Activated CD4-positive, CD25-positive, alpha-beta regulatory T cell treated with anti-CD3 and anti-CD28 coated beads, Interleukin-2, amount 50 U/mL, for 72 hours (primary cell): ENCODE measurements around the gene DHRSX.
"Not testable (repeated sequence)": the region's sequence is repeated elsewhere in the genome, so short reads cannot be mapped to it uniquely, and the experiment has no call there.

ENCODE experiments used
- DNase-seq: peaks from one replicate; pipeline ENCODE4 v3.0.0; 2021

DHRSX gene

DNA sequence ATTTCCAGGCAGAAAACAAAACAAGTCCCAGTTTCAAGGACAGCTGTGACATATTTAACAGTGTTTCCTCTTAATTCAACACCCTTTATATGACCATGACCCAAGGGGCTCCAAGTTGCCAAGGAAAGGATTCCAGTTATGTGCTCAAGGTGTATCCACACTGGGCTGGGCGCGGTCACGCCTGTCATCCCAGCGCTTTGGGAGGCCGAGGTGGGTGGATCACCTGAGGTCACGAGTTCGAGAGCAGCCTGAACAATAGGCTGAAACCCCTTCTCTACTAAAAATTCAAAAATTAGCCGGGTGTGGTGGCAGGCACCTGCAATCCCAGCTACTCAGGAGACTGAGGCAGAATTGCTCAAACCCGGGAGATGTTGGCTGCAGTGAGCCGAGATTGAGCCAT is 29.6 kb downstream of the DHRSX start:
- DNase-seq: not testable (repeated sequence)

DNA sequence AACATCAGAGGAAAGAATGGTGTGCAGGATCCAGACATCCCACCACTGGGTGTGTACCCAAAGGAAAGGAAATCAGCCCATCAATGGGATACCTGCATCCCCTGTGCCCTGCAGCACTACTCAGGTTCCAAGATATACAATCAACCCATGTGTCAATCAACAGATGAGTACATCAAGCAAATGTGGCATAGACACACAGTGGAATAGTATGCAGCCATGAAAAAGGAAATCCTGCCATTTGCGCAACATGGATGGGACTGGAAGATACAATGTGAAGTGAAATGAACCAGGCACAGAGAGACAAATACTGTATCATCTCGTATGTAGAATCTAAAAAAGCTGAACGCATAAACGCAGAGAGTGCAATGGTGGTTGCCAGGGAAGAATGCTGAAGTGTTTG is 30.9 kb downstream of the DHRSX start:
- not testable (repeated sequence) for DNase-seq

DNA sequence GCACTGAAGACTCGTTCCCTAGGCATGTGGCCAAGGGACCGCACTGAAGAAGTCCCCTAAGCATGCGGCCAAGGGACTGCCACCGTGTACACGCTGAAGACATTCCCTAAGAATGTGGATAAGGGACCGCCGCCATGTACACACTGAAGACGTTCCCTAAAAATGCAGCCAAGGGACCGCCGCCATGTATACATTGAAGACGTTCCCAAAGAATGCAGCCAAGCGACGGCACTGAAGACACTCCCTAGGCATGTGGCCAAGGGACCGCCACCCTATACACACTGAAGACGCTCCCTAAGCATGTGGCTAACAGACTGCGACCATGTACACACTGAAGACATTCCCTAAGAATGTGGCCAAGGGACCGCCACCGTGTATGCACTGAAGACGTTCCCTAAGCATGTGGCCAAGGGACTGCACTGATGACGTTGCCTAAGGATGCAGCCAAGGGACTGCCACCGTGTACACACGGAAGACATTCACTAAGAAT is 31.5 kb downstream of the DHRSX start:
- DNase-seq: no peak

DNA sequence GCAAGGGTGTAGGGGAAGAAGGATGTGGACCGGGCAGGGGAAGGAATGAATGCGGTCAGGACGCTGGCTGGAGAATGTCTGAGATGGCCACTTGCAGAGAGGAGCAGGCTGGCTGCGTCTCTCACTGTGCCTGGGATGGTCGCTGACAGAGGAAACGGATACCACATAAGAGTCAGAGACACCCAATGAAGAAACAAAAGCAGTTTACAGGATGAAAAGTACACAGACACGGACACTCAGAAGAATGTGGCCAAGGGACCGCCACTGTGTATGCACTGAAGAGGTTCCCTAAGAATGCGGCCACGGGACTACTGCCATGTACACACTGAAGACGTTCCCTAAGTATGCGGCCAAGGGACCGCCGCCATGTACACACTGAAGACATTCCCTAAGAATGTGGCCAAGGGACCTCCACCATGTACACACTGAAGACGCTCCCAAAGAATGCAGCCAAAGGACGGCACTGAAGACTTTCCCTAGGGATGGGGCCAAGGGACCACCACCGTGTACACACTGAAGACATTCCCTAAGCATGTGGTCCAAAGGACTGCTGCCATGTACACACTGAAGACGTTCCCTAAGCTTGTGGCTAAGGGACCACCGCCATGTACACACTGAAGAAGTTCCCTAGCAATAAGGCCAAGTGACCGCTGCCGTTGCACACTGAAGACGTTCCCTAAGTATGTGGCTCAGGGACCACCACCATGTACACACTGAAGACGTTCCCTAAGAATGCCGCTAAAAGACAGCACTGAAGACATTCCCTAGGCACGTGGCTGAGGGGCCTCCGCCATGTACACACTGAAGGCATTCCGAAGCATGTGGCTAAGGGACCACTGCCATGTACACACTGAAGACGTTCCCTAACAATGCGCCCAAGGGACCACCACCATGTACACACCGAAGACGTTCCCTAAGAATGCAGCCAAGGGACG is 32.2 kb downstream of the DHRSX start:
- DNase-seq: no peak

DNA sequence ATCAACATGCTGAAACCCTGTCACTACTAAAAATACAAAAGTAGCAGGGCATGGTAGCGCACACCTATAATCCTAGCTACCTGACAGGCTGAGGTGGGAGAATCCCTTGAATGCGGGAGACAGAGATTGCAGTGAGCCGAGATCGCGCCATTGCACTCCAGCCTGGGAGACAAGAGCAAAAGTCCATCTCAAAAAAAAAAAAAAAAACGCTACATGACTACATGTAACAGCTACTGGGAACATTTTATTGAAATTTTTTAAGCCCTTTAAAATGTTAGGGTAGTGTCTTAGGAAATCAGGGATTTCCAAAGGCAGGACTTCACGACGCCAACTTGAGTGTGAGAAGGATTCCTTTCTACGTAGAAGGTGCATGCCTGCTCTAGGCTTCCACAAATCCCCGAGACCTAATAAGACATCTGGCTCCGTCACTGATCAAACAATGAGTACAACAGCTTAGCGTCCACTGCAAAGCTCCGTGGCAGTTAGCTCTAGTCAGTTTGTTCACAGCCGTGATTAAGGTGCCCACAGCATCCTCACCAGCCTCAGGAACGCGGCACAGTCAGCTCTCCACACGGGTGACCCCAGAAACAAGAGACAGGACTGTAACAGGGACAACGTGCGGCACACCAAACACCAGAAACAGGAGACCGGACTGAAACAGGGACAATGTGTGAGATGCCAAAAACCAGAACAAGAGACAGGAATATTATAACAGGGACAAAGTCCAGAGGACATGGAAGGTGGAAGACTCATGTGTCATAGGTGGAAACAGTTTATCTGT is 33.7 kb downstream of the DHRSX start:
- no peak for DNase-seq

DNA sequence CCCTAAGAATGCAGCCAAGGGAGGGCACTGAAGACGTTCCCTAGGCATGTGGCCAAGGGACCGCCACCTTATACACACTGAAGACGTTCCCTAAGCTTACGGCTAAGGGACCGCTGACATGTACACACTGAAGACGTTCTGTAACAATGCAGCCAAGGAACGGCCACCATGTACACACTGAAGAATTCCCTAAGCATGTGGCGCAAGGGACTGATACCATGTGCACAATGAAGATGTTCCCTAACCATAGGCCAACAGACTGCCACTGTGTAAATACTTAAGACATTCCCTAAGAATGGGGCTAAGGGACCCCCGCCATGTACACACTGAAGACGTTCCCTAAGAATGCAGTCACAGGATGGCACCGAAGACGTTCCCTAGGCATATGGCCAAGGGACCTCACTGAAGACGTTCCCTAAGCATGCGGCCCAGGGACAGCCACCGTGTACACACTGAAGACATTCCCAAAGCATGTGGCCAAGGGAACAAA is 36.1 kb downstream of the DHRSX start:
- DNase-seq: no peak

DNA sequence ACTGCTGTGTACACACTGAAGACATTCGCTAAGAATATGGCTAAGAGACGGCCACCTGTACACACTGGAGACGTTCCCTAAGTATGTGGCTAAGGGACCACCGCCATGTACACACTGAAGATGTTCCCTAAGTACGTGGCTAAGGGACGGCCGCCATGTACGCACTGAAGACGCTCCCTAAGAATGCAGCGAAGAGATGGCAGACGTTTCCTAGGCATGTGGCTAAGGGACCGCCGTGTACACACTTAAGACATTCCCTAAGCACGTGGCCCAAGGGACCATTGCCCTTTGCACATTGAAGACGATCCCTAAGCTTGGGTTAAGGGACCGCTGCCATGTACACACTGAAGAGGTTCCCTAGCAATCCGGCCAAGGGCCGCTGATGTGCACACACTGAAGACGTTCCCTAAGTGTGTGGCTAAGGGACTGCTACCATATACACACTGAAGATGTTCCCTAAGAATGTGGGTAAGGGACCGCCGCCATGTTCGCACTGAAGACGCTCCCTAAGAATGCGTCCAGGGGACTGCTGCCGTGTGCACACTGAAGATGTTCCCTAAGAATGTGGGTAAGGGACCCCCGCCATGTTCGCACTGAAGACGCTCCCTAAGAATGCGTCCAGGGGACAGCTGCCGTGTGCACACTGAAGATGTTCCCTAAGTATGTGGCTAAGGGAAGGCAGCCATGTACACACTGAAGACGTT is 36.7 kb downstream of the DHRSX start:
- DNase-seq: no peak

DNA sequence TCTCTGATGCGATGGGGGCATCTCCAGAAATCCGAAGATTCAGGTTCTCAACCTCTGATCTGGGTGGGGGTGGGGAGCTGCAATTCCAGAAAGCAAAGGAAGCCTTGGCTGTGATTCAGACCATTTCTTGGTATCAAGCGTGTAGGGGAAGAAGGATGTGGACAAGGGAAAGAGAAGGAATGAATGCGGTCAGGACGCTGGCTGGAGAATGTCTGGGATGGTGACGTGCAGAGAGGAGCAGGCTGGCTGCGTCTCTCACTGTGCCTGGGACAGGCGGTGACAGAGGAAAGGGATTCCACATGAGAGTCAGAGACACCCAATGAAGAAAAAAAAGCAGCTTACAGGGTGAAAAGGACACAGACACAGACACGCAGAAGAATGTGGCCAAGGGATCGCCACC is 37.3 kb downstream of the DHRSX start:
- DNase-seq: not testable (repeated sequence)

DNA sequence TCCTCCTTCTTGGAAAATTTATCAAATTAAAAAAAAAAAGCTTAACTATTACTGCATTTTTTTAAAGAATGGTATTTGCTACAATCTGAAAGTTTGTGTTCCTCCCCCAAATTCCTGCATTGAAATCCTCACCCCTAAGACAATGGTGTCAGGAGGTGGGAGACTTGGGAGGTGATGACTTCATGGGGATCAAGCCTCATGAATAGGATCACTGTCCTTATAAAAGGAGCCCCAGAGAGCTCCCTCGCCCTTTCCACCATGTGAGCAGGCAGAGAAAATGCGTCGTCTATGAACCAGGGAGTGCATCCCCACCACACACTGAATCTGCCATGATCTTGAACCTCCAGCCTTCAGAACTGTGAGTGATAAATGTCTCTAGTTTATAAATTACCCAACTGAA is 38.0 kb downstream of the DHRSX start:
- DNase-seq: no peak

DNA sequence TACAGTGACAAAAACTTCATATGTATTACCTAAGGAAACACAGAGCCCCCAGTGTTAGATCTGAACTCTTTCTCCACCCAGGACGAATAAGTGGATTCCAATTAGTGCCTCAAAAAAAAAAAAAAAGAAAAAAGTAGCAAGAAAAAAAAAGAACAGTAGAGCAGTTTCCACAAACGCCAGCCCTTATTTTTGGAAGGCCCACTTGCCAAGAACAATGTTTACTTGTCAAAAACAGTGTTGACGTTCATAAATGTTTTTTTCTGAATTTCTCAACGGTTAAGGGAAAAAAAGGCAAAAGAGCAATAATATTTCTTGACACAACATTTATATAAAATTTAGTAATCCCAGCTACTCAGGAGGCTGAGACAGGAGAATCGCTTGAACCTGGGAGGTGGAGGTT is 38.7 kb downstream of the DHRSX start:
- DNase-seq: no peak

DNA sequence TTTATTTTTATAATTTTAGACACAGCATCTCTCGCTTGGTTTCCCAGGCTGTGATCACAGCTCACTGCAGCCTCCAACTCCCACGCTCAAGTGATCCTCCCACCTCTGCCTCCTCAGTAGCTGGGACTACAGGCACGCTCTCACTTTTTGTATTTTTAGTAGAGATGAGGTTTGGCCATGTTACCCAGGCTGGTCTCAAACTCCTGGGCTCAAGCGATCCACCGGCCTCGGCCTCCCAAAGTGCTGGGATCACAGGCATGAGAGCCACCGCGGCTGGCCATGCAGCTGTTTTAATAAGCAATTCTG is 39.1 kb downstream of the DHRSX start:
- DNase-seq: no peak

DNA sequence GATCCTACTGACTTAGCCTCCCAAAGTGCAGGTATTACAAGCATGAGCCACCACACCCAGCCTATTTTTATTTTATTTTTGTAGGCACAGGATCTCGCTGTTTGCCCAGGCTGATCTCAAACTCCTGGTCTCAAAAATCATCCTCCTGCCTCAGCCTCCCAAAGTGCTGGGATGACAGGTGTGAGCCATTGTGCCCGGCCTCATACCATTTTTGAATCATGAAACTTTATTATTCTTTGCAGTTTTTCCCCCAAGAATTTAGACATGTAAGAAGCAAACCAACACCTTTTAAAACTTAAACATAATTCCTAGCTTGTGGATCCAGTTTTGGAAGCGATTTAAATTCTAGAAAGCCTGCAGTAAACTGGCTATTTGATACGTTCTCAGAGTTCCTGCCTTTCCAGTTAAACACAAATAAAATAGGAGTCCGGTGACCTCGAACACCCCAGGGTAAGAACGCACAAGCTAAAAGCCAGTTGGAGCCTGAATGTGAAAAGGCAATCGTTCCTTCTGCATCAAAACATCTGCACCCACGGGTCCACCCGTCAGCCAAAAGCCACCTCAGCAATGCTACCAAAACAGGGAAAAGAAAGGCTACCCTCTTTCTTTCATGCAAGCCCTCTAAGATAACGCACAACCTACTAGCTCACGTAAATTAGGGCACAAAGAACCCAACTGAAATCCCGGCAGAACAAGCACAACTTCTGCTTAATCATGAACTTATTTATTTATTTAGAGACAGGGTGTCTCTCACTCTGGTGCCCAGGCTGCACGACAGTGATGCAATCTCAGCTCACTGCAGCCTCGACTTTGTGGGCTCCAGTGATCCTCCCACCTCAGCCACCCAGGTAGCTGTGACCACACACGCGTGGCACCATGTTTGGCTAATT is 39.7 kb downstream of the DHRSX start:
- not testable (repeated sequence) for DNase-seq

DNA sequence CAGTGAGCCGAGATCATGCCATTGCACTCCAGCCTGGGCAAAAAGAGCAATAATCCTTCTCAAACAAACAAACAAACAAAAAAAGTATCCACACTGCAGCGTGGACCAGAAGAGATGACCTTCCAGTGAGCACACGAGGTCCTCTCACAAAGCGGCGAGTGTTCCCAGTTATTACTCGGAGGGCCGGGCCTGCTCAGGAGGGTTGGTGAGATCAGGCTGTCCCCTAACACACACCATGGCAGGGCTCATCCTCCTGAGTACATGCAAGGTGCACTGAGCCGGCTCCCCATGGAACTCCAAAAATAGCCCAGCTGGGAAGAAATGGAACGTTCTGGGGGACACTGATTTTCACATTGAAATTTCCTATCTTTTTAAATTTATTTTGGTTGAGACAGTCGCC is 40.7 kb downstream of the DHRSX start:
- not testable (repeated sequence) for DNase-seq

DNA sequence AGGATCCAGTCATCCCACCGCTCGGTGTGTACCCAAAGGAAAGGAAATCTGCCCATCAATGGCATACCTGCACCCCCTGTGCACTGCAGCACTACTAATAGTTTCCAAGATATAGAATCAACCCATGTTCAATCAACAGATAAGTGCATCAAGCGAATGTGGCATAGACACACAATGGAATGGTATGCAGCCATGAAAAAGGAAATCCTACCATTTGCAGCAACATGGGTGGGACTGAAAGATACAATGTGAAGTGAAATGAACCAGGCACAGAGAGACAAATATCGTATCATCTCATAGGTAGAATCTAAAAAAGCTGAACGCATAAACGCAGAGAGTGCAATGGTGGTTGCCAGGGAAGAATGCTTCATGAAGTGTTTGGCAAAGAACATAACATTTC is 42.5 kb downstream of the DHRSX start:
- no peak for DNase-seq

DNA sequence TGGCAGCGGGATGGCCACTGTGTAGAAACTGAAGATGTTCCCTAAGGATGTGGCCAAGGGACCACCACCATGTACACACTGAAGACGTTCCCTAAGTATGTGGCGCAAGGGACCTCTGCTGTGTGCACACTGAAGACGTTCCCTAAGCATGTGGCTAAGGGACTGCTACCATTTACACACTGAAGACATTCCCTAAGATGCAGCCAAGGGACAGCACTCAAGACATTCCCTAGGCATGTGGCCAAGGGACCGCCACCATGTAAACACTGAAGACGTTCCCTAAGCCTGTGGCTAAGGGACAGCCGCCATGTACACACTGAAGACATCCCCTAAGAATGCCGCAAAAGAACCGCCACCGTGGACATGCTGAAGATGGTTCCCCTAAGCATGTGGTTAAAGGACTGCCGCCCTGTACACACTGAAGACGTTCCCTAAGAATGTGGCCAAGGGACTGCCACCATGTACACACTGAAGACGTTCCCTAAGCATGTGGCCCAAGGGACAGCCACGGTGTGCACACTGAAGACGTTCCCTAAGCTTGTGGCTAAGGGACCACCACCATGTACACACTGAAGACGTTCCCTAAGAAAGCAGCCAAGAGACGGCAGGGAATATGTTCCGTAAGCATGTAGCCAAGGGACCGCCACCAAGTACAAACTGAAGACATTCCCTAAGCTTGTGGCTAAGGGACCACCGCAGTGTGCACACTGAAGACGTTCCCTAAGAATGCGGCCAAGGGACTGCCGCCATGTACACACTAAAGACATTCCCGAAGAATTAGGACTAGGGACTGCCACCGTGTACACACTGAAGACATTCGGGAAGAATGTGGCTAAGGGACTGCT is 43.3 kb downstream of the DHRSX start:
- no peak for DNase-seq

DNA sequence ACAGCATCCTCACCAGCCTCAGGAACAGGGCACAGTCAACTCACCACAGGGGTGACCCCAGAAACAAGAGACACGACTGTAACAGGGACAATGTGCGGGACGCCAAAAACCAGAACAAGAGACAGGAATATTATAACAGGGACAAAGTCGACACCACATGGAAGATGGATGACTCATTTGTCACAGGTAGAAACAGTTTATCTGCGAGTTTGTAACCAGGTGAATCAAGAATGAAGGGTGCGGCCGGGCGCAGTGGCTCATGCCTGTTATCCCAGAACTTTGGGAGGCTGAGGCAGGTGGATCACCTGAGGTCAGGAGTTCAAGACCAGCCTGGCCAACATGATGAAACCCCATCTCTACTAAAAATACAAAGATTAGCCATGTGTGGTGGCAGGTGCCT is 44.7 kb downstream of the DHRSX start:
- not testable (repeated sequence) for DNase-seq

DNA sequence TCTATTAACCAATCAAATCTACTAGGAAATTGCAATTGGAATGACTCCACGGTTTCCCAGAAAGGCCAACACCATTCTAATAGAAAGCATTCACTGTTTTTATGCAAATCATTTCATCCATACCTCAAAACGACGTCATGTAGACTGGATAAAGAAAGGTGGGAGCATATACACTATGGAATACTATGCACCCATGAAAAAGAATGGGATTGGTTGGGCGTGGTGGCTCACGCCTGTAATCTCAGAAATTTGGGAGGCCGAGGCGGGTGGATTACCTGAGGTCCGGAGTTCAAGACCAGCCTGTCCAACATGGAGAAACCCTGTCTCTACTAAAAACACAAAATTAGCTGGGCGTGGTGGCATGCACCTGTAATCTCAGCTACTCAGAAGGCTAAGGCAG is 46.2 kb downstream of the DHRSX start:
- not testable (repeated sequence) for DNase-seq

DNA sequence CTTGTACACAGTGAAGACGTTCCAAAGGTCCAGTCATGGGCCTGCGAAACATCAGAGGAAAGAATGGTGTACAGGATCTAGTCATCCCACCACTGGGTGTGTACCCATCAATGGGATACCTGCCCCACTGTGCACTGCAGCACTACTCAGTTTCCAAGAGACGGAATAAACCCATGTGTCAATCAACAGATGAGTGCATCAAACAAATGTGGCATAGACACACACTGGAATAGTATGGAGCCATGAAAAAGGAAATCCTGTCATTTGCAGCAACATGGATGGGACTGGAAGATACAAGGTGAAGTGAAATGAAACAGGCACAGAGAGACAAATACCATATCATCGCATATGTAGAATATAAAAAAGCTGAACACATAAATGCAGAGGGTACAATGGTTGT is 48.0 kb downstream of the DHRSX start:
- no peak for DNase-seq

DNA sequence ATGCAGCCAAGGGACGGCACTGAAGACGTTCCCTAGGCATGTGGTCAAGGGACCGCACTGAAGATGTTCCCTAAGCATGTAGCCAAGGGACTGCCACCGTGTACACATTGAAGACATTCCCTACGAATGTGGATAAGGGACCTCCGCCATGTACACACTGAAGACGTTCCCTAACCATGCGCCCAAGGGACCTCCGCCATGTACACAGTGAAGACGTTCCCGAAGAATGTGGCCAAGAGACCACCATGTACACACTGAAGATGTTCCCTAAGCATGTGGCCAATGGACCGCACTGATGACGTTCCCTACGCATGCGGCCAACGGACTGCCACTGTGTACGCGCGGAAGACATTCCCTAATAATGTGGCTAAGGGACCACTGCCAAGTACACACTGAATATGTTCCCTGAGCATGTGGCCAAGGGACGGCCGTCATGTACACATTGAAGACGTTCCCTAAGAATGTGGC is 48.4 kb downstream of the DHRSX start:
- no peak for DNase-seq

DNA sequence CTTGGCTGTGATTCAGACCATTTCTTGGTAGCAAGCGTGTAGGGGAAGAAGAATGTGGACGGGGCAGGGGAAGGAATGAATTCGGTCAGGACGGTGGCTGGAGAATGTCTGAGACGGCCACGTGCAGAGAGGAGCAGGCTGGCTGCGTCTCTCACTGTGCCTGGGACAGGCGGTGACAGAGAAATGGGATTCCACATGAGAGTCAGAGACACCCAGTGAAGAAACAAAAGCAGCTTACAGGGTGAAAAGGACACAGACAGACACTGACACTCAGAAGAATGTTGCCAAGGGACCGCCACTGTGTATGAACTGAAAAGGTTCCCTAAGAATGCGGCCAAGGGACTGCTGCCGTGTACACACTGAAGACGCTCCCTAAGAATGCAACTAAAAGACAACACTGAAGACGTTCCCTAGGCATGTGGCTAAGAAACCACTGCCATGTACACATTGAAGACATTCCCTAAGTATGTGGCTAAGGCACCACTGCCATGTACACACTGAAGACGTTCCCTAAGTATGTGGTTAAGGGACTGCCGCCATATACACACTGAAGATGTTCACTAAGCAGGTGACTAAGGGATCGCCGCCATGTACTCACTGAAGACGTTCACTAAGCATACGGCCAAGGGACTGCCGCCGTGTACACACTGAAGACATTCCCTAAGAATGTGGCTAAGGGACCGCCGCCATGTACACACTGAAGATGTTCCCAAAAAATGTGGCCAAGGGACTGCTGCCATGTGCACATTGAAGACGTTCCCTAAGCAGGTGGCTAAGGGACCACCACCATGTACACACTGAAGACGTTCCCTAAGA is 49.1 kb downstream of the DHRSX start:
- DNase-seq: no peak
